Fibroblast of lung (primary cell): ENCODE data around the gene ERGIC1.

Experiments
- EZH2 ChIP-seq: IDR thresholded peaks from 2 replicates; pipeline ENCODE4 v1.5.1; 2012; ENCODE audit warnings: low read length, control low read depth, mild to moderate bottlenecking; ENCODE audit errors: missing control alignments
- TF ChIP-seq, protein P1 (sequence below), 2 donors: IDR thresholded peaks in 1 of 2; conservative IDR thresholded peaks in 1 of 2; 1 replicate in 1 of 2; 2 replicates in 1 of 2; pipeline ENCODE4 v1.5.1; 2011 to 2012; ENCODE audit warnings: low read length in 2 of 2, control low read depth in 1 of 2, inconsistent platforms in 1 of 2, low read depth in 1 of 2, mild to moderate bottlenecking in 1 of 2

DNA sequence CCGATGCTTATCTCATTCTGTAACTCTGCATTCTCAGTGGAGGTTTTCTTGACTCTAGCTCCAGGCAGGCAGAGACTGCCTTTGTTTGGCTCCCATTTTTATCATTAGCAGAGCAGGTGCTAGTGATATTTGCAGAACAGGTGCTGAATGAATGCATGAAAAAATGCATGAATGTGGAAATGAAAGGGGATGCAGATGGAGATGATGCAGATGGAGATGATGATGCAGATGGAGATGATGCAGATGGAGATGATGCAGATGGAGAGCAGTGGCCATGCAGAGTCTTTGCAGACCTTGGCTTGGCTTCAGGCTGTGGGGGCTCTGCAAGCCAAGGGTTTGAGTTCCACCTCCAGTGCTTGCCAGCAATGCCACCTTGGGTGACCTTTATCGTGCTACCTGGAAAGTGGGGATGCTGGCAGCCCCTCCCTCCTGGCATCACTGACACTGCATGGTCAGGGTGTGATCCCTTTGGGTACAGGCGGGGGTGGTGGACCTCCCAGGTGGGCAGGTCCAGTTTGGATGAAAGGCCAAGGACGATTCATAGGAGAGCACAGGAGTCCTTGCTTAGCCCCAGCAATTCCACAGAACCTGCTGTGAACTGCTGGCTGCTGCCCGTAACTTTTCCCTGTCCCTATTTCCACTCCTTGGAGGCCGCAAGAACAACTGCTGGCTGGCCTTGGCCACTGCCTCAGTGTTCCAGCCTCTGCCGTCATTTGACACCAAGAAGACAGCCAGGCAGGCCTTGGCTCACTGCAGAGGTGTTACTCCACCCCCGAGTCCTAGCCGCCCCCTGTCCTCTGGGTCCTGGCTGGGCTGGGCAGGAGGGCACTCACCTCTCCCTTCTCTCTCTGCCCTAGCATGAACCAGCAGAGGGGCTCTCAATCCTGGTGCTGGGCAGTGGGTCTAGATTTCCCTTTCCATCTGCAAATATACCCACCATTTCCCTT, 33.0 kb downstream of the ERGIC1 start:
- TF ChIP-seq, protein P1, sequence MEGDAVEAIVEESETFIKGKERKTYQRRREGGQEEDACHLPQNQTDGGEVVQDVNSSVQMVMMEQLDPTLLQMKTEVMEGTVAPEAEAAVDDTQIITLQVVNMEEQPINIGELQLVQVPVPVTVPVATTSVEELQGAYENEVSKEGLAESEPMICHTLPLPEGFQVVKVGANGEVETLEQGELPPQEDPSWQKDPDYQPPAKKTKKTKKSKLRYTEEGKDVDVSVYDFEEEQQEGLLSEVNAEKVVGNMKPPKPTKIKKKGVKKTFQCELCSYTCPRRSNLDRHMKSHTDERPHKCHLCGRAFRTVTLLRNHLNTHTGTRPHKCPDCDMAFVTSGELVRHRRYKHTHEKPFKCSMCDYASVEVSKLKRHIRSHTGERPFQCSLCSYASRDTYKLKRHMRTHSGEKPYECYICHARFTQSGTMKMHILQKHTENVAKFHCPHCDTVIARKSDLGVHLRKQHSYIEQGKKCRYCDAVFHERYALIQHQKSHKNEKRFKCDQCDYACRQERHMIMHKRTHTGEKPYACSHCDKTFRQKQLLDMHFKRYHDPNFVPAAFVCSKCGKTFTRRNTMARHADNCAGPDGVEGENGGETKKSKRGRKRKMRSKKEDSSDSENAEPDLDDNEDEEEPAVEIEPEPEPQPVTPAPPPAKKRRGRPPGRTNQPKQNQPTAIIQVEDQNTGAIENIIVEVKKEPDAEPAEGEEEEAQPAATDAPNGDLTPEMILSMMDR (conservative IDR thresholded peaks at IDR 0.05 in 1 of 2, IDR thresholded peaks at IDR 0.05 in 1 of 2; ENCODE audit: low read depth in 1 of 2, low read length in 2 of 2) = no peak
- no peak for TF ChIP-seq EZH2
